Dedifferentiated amniotic fluid mesenchymal stem cell (primary cell): ENCODE measurements around the gene NME1.

ENCODE experiments used
- DNase-seq: peaks from one replicate; pipeline ENCODE4 v3.0.0-alpha.2; 2016; ENCODE audit errors: extremely low spot score

NME1 gene

GRCh38 chr17:51189162-51189561 lies 35.8 kb downstream of the NME1 start:
- DNase-seq: no peak

DNA sequence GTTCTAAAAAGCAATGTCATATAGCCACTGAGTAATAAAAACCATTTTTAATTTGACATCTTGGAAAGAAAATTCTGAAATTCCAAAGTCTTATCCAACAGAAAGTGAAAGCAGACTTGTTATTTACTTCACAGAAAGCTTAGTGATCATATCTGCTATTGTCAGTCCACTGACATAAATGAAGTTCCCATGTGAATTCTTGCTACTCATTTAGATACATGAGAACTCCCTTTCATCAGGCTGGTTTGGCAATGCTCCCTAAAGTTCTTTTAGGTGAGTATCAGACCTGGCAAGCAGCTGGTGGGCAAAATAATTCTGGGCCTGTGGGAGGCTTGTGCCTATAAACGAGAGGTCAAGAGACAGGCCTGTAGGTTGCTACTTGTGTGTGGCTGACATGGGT lies 36.3 kb downstream of the NME1 start:
- DNase-seq: no peak

GRCh38 chr17:51191895-51192294 lies 38.5 kb downstream of the NME1 start:
- no peak for DNase-seq

GRCh38 chr17:51197754-51198153 lies 44.4 kb downstream of the NME1 start:
- DNase-seq: no peak

GRCh38 chr17:51200295-51200694 lies 46.9 kb downstream of the NME1 start:
- no peak for DNase-seq

DNA sequence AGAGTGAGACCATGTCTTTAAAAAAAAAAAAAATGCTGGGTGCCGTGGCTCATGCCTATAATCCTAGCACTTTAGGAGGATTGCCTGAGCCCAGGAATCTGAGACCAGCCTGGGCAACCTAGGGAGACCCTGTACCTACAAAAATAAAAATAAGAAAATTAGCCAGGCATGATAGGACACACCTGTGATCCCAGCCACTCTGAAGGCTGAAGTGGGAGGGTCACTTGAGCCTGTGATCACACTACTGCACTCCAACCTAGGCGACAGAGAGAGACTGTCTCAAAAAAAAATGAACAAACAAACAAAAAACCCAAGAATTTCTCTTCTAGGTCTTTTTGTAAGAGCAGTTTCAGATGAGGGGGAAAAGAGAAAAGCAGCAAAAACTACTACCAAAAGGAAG lies 47.5 kb downstream of the NME1 start:
- DNase-seq: no peak

GRCh38 chr17:51203838-51204237 lies 50.5 kb downstream of the NME1 start:
- no peak for DNase-seq
